WTC11 (cell line): ENCODE measurements around the gene TMEM117. TPM values are rescaled to one million over a fixed set of nuclear protein-coding genes. Genes with fewer than 3 reads are reported as not detected.
A peak's percentile ranks its signal among the peaks of the same experiment; 100 is the strongest.

Experiments
- ATAC-seq: fragments of 200-7000 bp; cut with Tn5 transposase; 2 replicates; pipeline ENCODE4 v1.10.0; 2021; ENCODE audit warnings: mild to moderate bottlenecking, moderate library complexity
- CTCF ChIA-PET: fragments of 300-600 bp; sonication (Branson Sonifier 250); formaldehyde crosslinking; loops from one replicate; lab custom pipeline; 2021; ENCODE audit warnings: antibody characterized with exemption; lab: Charles Lee
- POLR2A ChIA-PET: fragments of 350-600 bp; sonication (Branson Sonifier 250); formaldehyde crosslinking; loops from one replicate; lab custom pipeline; 2021; ENCODE audit warnings: antibody characterized with exemption; lab: Charles Lee
- DNase-seq: peaks from one replicate; pipeline ENCODE4 v3.0.0; 2021; ENCODE audit warnings: low spot score
- H3K27ac Mint-ChIP-seq: 2 replicates; pipeline ENCODE4 v1.8.0; 2021; ENCODE audit warnings: mixed read lengths
- H3K27me3 Mint-ChIP-seq: 2 replicates; pipeline ENCODE4 v1.8.0; 2021; ENCODE audit warnings: low read depth, mild to moderate bottlenecking, moderate library complexity, mixed read lengths
- H3K36me3 Mint-ChIP-seq: 2 replicates; pipeline ENCODE4 v1.8.0; 2021; ENCODE audit warnings: mixed read lengths
- H3K4me1 Mint-ChIP-seq: 2 replicates; pipeline ENCODE4 v1.8.0; 2022; ENCODE audit warnings: mixed read lengths
- H3K4me3 Mint-ChIP-seq: 2 replicates; pipeline ENCODE4 v1.8.0; 2021; ENCODE audit warnings: mild to moderate bottlenecking, moderate library complexity, mixed read lengths
- H3K9me3 Mint-ChIP-seq: 2 replicates; pipeline ENCODE4 v1.8.0; 2021; ENCODE audit warnings: mixed read lengths
- CBFB ChIP-seq: sonication (generic); formaldehyde crosslinking; IDR thresholded peaks from 2 replicates; pipeline ENCODE4 v1.8.1; 2022; ENCODE audit warnings: mild to moderate bottlenecking, low read depth, missing genetic modification reagents
- ETV6 ChIP-seq: sonication (generic); formaldehyde crosslinking; IDR thresholded peaks from 2 replicates; pipeline ENCODE4 v1.8.1; 2022; ENCODE audit warnings: mild to moderate bottlenecking, missing genetic modification reagents
- GTF2I ChIP-seq: fragments of 250-450 bp; sonication (Bioruptor Pico); conservative IDR thresholded peaks from 2 replicates; pipeline ENCODE4 v1.4.0; 2021; ENCODE audit warnings: mild to moderate bottlenecking
- HMGA2 ChIP-seq: fragments of 250-450 bp; sonication (Bioruptor Pico); IDR thresholded peaks from 2 replicates; pipeline ENCODE4 v1.4.0; 2021; ENCODE audit warnings: mild to moderate bottlenecking, moderate library complexity
- JUN ChIP-seq: sonication (generic); formaldehyde crosslinking; IDR thresholded peaks from 2 replicates; pipeline ENCODE4 v1.8.0; 2023; ENCODE audit warnings: mild to moderate bottlenecking, missing genetic modification reagents
- NR3C1 ChIP-seq: sonication (generic); formaldehyde crosslinking; conservative IDR thresholded peaks from 2 replicates; pipeline ENCODE4 v1.8.1; 2023; ENCODE audit warnings: low read depth, mild to moderate bottlenecking, missing genetic modification reagents
- OVOL2 ChIP-seq: fragments of 250-450 bp; sonication (Bioruptor Pico); IDR thresholded peaks from 2 replicates; pipeline ENCODE4 v1.9.0; 2021; ENCODE audit warnings: mild to moderate bottlenecking, borderline replicate concordance
- ZBTB43 ChIP-seq: sonication (generic); formaldehyde crosslinking; IDR thresholded peaks from 2 replicates; pipeline ENCODE4 v1.8.1; 2023; ENCODE audit warnings: mild to moderate bottlenecking, missing genetic modification reagents
- ZSCAN18 ChIP-seq: fragments of 250-450 bp; sonication (Bioruptor Pico); IDR thresholded peaks from 2 replicates; pipeline ENCODE4 v2.1.2; 2022; ENCODE audit warnings: mild to moderate bottlenecking, moderate library complexity
- total RNA-seq: library from RNA; stranded (reverse); gene quantifications from 3 replicates; pipeline ENCODE4 v1.2.3, GENCODE V29; 2021
- TF ChIP-seq, protein P1 (sequence below): sonication (generic); formaldehyde crosslinking; IDR thresholded peaks from 2 replicates; pipeline ENCODE4 v1.8.0; 2023; ENCODE audit warnings: missing genetic modification reagents, mild to moderate bottlenecking, borderline replicate concordance
- TF ChIP-seq, protein P2 (sequence below): sonication (generic); formaldehyde crosslinking; IDR thresholded peaks from 2 replicates; pipeline ENCODE4 v1.8.1; 2022; ENCODE audit warnings: low read depth, missing genetic modification reagents, borderline replicate concordance
- TF ChIP-seq, protein P3 (sequence below): sonication (generic); formaldehyde crosslinking; IDR thresholded peaks from 2 replicates; pipeline ENCODE4 v1.8.0; 2022; ENCODE audit warnings: missing genetic modification reagents

TMEM117 gene
- total RNA-seq, 1 experiment from 2014 or later, result 1.5 TPM

DNA sequence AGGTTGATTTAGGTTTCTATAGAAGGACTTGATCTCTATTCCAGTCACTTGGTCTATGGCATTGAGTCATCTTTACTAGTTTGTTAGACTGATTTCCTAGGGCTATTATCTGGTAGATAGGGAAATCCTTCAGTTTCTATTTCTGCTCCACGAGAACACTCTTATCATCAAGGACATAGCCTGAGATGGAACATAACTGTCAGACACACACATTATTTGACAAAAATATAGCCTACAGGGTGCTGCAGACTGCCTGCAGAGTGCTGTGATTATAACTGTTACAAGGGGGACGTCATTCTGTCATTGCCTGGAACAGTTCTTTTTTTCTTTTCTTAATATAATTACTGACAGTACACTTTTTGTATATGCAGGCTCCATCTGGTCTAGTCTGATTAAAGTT is 82.0 kb downstream of the TMEM117 start:
- ChIA-PET CTCF (no interaction called here), POLR2A (no interaction called here)
- TF ChIP-seq OVOL2 (CRISPR knock-in tag) (no peak), ZBTB43 (CRISPR knock-in tag) (no peak), HMGA2 (CRISPR knock-in tag) (no peak), GTF2I (CRISPR knock-in tag) (no peak), ZSCAN18 (no peak), NR3C1 (CRISPR knock-in tag) (no peak), ETV6 (CRISPR knock-in tag) (no peak)
- TF ChIP-seq, protein P1, sequence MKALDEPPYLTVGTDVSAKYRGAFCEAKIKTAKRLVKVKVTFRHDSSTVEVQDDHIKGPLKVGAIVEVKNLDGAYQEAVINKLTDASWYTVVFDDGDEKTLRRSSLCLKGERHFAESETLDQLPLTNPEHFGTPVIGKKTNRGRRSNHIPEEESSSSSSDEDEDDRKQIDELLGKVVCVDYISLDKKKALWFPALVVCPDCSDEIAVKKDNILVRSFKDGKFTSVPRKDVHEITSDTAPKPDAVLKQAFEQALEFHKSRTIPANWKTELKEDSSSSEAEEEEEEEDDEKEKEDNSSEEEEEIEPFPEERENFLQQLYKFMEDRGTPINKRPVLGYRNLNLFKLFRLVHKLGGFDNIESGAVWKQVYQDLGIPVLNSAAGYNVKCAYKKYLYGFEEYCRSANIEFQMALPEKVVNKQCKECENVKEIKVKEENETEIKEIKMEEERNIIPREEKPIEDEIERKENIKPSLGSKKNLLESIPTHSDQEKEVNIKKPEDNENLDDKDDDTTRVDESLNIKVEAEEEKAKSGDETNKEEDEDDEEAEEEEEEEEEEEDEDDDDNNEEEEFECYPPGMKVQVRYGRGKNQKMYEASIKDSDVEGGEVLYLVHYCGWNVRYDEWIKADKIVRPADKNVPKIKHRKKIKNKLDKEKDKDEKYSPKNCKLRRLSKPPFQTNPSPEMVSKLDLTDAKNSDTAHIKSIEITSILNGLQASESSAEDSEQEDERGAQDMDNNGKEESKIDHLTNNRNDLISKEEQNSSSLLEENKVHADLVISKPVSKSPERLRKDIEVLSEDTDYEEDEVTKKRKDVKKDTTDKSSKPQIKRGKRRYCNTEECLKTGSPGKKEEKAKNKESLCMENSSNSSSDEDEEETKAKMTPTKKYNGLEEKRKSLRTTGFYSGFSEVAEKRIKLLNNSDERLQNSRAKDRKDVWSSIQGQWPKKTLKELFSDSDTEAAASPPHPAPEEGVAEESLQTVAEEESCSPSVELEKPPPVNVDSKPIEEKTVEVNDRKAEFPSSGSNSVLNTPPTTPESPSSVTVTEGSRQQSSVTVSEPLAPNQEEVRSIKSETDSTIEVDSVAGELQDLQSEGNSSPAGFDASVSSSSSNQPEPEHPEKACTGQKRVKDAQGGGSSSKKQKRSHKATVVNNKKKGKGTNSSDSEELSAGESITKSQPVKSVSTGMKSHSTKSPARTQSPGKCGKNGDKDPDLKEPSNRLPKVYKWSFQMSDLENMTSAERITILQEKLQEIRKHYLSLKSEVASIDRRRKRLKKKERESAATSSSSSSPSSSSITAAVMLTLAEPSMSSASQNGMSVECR, result no peak
- TF ChIP-seq, protein P2, sequence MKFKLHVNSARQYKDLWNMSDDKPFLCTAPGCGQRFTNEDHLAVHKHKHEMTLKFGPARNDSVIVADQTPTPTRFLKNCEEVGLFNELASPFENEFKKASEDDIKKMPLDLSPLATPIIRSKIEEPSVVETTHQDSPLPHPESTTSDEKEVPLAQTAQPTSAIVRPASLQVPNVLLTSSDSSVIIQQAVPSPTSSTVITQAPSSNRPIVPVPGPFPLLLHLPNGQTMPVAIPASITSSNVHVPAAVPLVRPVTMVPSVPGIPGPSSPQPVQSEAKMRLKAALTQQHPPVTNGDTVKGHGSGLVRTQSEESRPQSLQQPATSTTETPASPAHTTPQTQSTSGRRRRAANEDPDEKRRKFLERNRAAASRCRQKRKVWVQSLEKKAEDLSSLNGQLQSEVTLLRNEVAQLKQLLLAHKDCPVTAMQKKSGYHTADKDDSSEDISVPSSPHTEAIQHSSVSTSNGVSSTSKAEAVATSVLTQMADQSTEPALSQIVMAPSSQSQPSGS (CRISPR knock-in tag), result no peak
- H3K27ac Mint-ChIP-seq, result no peak overlapping the region
- no peaks in the 10 kb centered on the region for H3K27me3 Mint-ChIP-seq
- H3K36me3 Mint-ChIP-seq, result no peaks in the 10 kb centered on the region
- H3K4me3 Mint-ChIP-seq, result no peak overlapping the region
- no peak for DNase-seq
- no peaks in the 10 kb centered on the region for H3K9me3 Mint-ChIP-seq
- peaks cover 28% of the 10 kb centered on the region for H3K4me1 Mint-ChIP-seq
- ATAC-seq, result no peak

GRCh38 chr12:43921666-43922337 is 85.9 kb downstream of the TMEM117 start:
- H3K36me3 Mint-ChIP-seq, result no peaks in the 10 kb centered on the region
- DNase-seq, result no peak
- TF ChIP-seq JUN (CRISPR knock-in tag), result no peak
- TF ChIP-seq, all 79 proteins: peak for 0
- ATAC-seq, result peak; percentile 86
- peak overlapping the region; percentile 62 for H3K27ac Mint-ChIP-seq
- ChIA-PET POLR2A (no interaction called here), CTCF (no interaction called here)
- peaks cover 22% of the 10 kb centered on the region for H3K4me1 Mint-ChIP-seq
- no peaks in the 10 kb centered on the region; the same call in 1 of the 2 replicates for H3K27me3 Mint-ChIP-seq
- H3K4me3 Mint-ChIP-seq, result peak overlapping the region; percentile 6; the same call in 1 of the 2 replicates
- no peaks in the 10 kb centered on the region for H3K9me3 Mint-ChIP-seq

GRCh38 chr12:43930032-43930431 is 94.2 kb downstream of the TMEM117 start:
- CTCF ChIA-PET, result no interaction called here
- DNase-seq, result no peak
- TF ChIP-seq, protein P3, sequence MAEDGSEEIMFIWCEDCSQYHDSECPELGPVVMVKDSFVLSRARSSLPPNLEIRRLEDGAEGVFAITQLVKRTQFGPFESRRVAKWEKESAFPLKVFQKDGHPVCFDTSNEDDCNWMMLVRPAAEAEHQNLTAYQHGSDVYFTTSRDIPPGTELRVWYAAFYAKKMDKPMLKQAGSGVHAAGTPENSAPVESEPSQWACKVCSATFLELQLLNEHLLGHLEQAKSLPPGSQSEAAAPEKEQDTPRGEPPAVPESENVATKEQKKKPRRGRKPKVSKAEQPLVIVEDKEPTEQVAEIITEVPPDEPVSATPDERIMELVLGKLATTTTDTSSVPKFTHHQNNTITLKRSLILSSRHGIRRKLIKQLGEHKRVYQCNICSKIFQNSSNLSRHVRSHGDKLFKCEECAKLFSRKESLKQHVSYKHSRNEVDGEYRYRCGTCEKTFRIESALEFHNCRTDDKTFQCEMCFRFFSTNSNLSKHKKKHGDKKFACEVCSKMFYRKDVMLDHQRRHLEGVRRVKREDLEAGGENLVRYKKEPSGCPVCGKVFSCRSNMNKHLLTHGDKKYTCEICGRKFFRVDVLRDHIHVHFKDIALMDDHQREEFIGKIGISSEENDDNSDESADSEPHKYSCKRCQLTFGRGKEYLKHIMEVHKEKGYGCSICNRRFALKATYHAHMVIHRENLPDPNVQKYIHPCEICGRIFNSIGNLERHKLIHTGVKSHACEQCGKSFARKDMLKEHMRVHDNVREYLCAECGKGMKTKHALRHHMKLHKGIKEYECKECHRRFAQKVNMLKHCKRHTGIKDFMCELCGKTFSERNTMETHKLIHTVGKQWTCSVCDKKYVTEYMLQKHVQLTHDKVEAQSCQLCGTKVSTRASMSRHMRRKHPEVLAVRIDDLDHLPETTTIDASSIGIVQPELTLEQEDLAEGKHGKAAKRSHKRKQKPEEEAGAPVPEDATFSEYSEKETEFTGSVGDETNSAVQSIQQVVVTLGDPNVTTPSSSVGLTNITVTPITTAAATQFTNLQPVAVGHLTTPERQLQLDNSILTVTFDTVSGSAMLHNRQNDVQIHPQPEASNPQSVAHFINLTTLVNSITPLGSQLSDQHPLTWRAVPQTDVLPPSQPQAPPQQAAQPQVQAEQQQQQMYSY (CRISPR knock-in tag), result no peak
- no peak for TF ChIP-seq ZSCAN18
- TF ChIP-seq CBFB (CRISPR knock-in tag), result no peak

More at GRCh38 chr12:43930032-43930431, 94.2 kb downstream of the TMEM117 start:
- no peak overlapping the region for H3K4me3 Mint-ChIP-seq
- POLR2A ChIA-PET, result no interaction called here
- no peak overlapping the region for H3K27ac Mint-ChIP-seq
- H3K9me3 Mint-ChIP-seq, result peaks cover 22% of the 10 kb centered on the region
- no peaks in the 10 kb centered on the region; the same call in 1 of the 2 replicates for H3K27me3 Mint-ChIP-seq
- no peak for ATAC-seq
- no peaks in the 10 kb centered on the region for H3K4me1 Mint-ChIP-seq
- peaks cover 16% of the 10 kb centered on the region for H3K36me3 Mint-ChIP-seq
